Mesenchymal stem cell (in vitro differentiated cells and primary cell): Measurements from ENCODE around the gene MPRIP.
A peak's percentile ranks its signal among the peaks of the same experiment; 100 is the strongest.

Source experiments
- DNase-seq: peaks from one replicate; pipeline ENCODE4 v3.0.0-alpha.2; 2013
- H2AFZ ChIP-seq: one replicate; pipeline ENCODE4 v1.6.1; 2013; ENCODE audit warnings: low read depth, mild to moderate bottlenecking, control low read depth, inconsistent platforms, low read length, moderate library complexity
- H2AK5ac ChIP-seq: 2 replicates; pipeline ENCODE4 v1.6.1; 2013; ENCODE audit warnings: low read length, moderate library complexity, mild to moderate bottlenecking, inconsistent platforms; ENCODE audit not compliant: severe bottlenecking
- H2BK120ac ChIP-seq: one replicate; pipeline ENCODE4 v1.6.1; 2013; ENCODE audit warnings: low read depth, mild to moderate bottlenecking, inconsistent platforms, low read length, moderate library complexity
- H2BK12ac ChIP-seq, 2 experiments: one replicate each; pipeline ENCODE4 v1.6.1; 2013; ENCODE audit warnings: inconsistent platforms in 2 of 2, low read length in 2 of 2, mild to moderate bottlenecking in 2 of 2, moderate library complexity in 2 of 2, control low read depth in 1 of 2
- H2BK15ac ChIP-seq: one replicate; pipeline ENCODE4 v1.6.1; 2013; ENCODE audit warnings: mild to moderate bottlenecking, low read depth, inconsistent platforms; ENCODE audit not compliant: poor library complexity, severe bottlenecking
- H2BK5ac ChIP-seq: 2 replicates; pipeline ENCODE4 v1.6.1; 2013; ENCODE audit warnings: low read depth, mild to moderate bottlenecking, low read length, control low read depth, inconsistent platforms; ENCODE audit not compliant: poor library complexity, severe bottlenecking
- H3K14ac ChIP-seq, 2 experiments: one replicate each; pipeline ENCODE4 v1.6.1; 2013; ENCODE audit warnings: inconsistent platforms in 2 of 2, low read length in 2 of 2, control low read depth in 1 of 2, mild to moderate bottlenecking in 1 of 2, moderate library complexity in 1 of 2
- H3K18ac ChIP-seq, 2 experiments: one replicate each; pipeline ENCODE4 v1.6.1; 2013; ENCODE audit warnings: inconsistent platforms in 2 of 2, low read length in 2 of 2, control low read depth in 1 of 2, low read depth in 1 of 2, mild to moderate bottlenecking in 1 of 2
- H3K23ac ChIP-seq, 2 experiments: one replicate each; pipeline ENCODE4 v1.6.1; 2013; ENCODE audit warnings: inconsistent platforms in 2 of 2, low read length in 2 of 2, mild to moderate bottlenecking in 2 of 2, moderate library complexity in 2 of 2, control low read depth in 1 of 2
- H3K27ac ChIP-seq: 2 replicates; pipeline ENCODE4 v1.5.1; 2013; ENCODE audit warnings: mild to moderate bottlenecking, moderate library complexity, low read length, control low read depth, inconsistent platforms; ENCODE audit not compliant: poor library complexity, severe bottlenecking
- H3K27me3 ChIP-seq, 2 experiments: 2 replicates each; pipeline versions ENCODE4 v1.6.1 to v1.7.0; 2013; ENCODE audit warnings: low read length in 2 of 2, mild to moderate bottlenecking in 2 of 2, moderate library complexity in 2 of 2, control low read depth in 1 of 2, inconsistent platforms in 1 of 2; ENCODE audit not compliant: control insufficient read depth in 1 of 2, insufficient read depth in 1 of 2
- H3K36me3 ChIP-seq, 2 experiments: 2 replicates each; pipeline versions ENCODE4 v1.6.1 to v1.7.0; 2013; ENCODE audit warnings: low read length in 2 of 2, control low read depth in 1 of 2, inconsistent platforms in 1 of 2, low read depth in 1 of 2, mild to moderate bottlenecking in 1 of 2; ENCODE audit not compliant: insufficient read depth in 2 of 2, control insufficient read depth in 1 of 2
- H3K4ac ChIP-seq, 2 experiments: one replicate each; pipeline ENCODE4 v1.6.1; 2013; ENCODE audit warnings: inconsistent platforms in 2 of 2, low read length in 2 of 2, mild to moderate bottlenecking in 2 of 2, moderate library complexity in 2 of 2, control low read depth in 1 of 2, low read depth in 1 of 2
- H3K4me1 ChIP-seq: 2 replicates; pipeline ENCODE4 v1.6.1; 2013; ENCODE audit warnings: low read depth, low read length, control low read depth; ENCODE audit not compliant: control insufficient read depth, insufficient read depth
- H3K4me2 ChIP-seq: 2 replicates; pipeline ENCODE4 v1.6.1; 2013; ENCODE audit warnings: low read length, mild to moderate bottlenecking, inconsistent platforms; ENCODE audit not compliant: poor library complexity, severe bottlenecking
- H3K4me3 ChIP-seq, 2 experiments: 2 replicates each; pipeline versions ENCODE4 v1.5.1 to v1.7.0; 2013; ENCODE audit warnings: low read length in 2 of 2, mild to moderate bottlenecking in 2 of 2, control low read depth in 1 of 2, low read depth in 1 of 2; ENCODE audit not compliant: insufficient read depth in 1 of 2
- H3K79me1 ChIP-seq: replicated peaks from 2 replicates; pipeline ENCODE4 v1.6.1; 2013; ENCODE audit warnings: mild to moderate bottlenecking, control low read depth, low read length, inconsistent platforms; ENCODE audit not compliant: poor library complexity, severe bottlenecking
- H3K9ac ChIP-seq: 2 replicates; pipeline ENCODE4 v1.7.0; 2013; ENCODE audit warnings: mild to moderate bottlenecking, low read length, moderate library complexity
- H3K9me3 ChIP-seq: 2 replicates; pipeline ENCODE4 v1.7.0; 2013; ENCODE audit warnings: mild to moderate bottlenecking, low read length; ENCODE audit not compliant: control insufficient read depth
- H4K8ac ChIP-seq: one replicate; pipeline ENCODE4 v1.6.1; 2013; ENCODE audit warnings: inconsistent platforms, mild to moderate bottlenecking, low read length, moderate library complexity
- H4K91ac ChIP-seq: one replicate; pipeline ENCODE4 v1.6.1; 2013; ENCODE audit warnings: mild to moderate bottlenecking, low read length, inconsistent platforms
- WGBS: methylation state at CpG from one replicate; pipeline ENCODE4 v1.1.7; 2013; ENCODE audit warnings: mixed read lengths; 5-methylcytosine and 5-hydroxymethylcytosine counted together

MPRIP gene

DNA sequence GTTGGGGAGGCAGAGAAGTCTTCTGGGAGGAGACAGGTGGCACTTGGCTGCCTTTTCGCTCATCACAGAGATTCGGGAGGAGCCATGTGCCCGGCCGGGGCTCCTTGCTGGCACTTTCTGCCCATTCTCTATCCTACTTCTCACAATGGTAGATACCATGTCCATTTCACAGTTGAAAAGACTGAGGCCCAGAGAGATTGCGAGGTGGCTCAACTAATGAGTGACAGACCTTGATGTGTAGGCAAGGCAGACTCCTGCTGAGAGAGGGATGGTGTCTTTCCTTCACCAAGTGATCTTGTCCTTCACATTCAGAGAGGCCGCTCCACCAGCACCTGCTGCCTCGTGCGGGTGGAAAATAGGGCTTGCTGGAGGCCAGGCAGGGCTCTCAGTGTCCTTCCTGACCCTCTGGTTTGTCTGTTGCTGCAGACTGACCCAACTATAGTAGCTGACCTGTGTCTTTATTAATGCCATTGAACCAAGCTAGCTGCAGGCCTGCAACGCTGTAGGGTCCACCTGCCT, 42.1 kb downstream of the MPRIP start:
- no peak overlapping the region for H4K91ac ChIP-seq
- peaks cover 2% of the 10 kb centered on the region for H3K4me1 ChIP-seq
- H2BK120ac ChIP-seq, result no peak overlapping the region
- H3K4me2 ChIP-seq, result no peak overlapping the region
- WGBS, result 90% methylated on average over 4 of the region's 9 CpGs
- no peak overlapping the region for H2AK5ac ChIP-seq
- no peak overlapping the region for H2AFZ ChIP-seq
- H4K8ac ChIP-seq, result no peak overlapping the region
- peak overlapping the region in 1 of 2 experiments; percentile 89 for H3K23ac ChIP-seq
- H3K14ac ChIP-seq, result no peak overlapping the region
- H3K27ac ChIP-seq, result no peak overlapping the region
- no peak overlapping the region for H3K9ac ChIP-seq
- no peak overlapping the region for H2BK15ac ChIP-seq
- H2BK12ac ChIP-seq, result no peak overlapping the region
- no peak overlapping the region for H3K18ac ChIP-seq
- peaks cover 65% of the 10 kb centered on the region for H3K79me1 ChIP-seq
- H2BK5ac ChIP-seq, result no peak overlapping the region
- H3K4ac ChIP-seq, result no peak overlapping the region
- no peaks in the 10 kb centered on the region for H3K9me3 ChIP-seq
- H3K36me3 ChIP-seq, result peaks cover 45 to 55% of the 10 kb centered on the region in 2 experiments
- H3K27me3 ChIP-seq, result no peaks in the 10 kb centered on the region
- H3K4me3 ChIP-seq, result no peak overlapping the region
- no peak for DNase-seq

DNA sequence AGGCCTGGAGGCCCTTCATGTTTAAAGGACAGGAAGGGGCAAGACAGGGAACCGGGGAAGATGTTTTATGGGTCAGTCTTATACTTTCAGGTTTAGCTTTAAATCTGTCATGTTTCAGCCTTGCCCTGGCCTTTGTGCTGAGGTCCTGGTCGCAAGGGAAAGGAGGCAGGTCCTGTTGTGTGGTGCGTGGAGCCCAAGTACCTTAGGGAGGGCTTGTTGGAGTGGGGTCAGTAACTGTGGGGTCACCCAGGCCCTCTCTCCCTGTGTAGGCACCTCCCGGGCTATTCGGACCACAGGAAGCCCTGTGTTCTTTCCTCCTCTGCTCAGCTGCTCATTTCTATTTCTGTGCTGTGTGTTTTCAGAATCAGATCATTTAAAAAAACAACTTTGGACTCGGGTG, 42.7 kb downstream of the MPRIP start:
- no peak overlapping the region for H2BK12ac ChIP-seq
- no peak overlapping the region for H2AK5ac ChIP-seq
- H3K27ac ChIP-seq, result no peak overlapping the region
- no peak overlapping the region for H3K18ac ChIP-seq
- WGBS, result 69% methylated on average over 4 of the region's 6 CpGs
- H3K9ac ChIP-seq, result no peak overlapping the region
- H3K4me3 ChIP-seq, result no peak overlapping the region
- H2BK15ac ChIP-seq, result no peak overlapping the region
- no peak overlapping the region for H2AFZ ChIP-seq
- peaks cover 2% of the 10 kb centered on the region for H3K4me1 ChIP-seq
- no peak overlapping the region for H3K4ac ChIP-seq
- no peak overlapping the region for H2BK120ac ChIP-seq
- H3K14ac ChIP-seq, result no peak overlapping the region
- no peak overlapping the region for H4K8ac ChIP-seq
- no peaks in the 10 kb centered on the region for H3K9me3 ChIP-seq
- no peak overlapping the region for H3K4me2 ChIP-seq
- H3K23ac ChIP-seq, result no peak overlapping the region
- DNase-seq, result no peak
- H3K27me3 ChIP-seq, result no peaks in the 10 kb centered on the region
- H3K36me3 ChIP-seq, result peaks cover 47 to 53% of the 10 kb centered on the region in 2 experiments
- H2BK5ac ChIP-seq, result no peak overlapping the region
- H3K79me1 ChIP-seq, result peaks cover 62% of the 10 kb centered on the region
- no peak overlapping the region for H4K91ac ChIP-seq

DNA sequence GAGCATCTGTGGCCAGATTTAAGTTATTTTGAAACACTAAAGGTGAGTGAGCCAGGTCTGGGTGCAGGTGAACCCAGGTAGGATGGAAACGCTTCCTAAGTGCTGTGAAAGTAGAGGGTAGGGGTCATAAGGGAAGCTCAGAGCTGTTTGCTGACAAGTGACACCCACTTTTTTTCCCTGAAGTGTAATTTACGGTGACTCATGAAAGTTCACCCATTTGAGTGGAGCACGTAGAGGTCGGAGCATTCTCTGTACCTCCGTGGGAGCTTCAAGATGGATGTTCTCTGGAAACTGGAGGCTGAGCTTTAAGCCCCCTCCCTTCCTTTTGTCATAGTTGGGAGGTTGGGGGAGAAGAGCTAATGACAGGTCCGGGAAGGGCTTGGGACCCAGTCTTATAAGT, 44.3 kb downstream of the MPRIP start:
- Histone ChIP-seq H2BK5ac (no peak overlapping the region), H3K36me3 (peaks cover 56 to 62% of the 10 kb centered on the region in 2 experiments), H4K8ac (no peak overlapping the region), H3K9ac (no peak overlapping the region), H3K18ac (no peak overlapping the region), H3K4ac (no peak overlapping the region), H2AK5ac (no peak overlapping the region), H3K23ac (no peak overlapping the region), H3K27me3 (no peaks in the 10 kb centered on the region), H2AFZ (no peak overlapping the region), H2BK120ac (no peak overlapping the region), H4K91ac (no peak overlapping the region), H3K79me1 (peaks cover 69% of the 10 kb centered on the region), H2BK15ac (no peak overlapping the region), H3K4me3 (no peak overlapping the region), H3K4me2 (no peak overlapping the region), H2BK12ac (no peak overlapping the region), H3K27ac (no peak overlapping the region), H3K4me1 (no peaks in the 10 kb centered on the region), H3K14ac (no peak overlapping the region), H3K9me3 (no peaks in the 10 kb centered on the region)
- 94% methylated on average over 6 of the region's 6 CpGs for WGBS
- no peak for DNase-seq

DNA sequence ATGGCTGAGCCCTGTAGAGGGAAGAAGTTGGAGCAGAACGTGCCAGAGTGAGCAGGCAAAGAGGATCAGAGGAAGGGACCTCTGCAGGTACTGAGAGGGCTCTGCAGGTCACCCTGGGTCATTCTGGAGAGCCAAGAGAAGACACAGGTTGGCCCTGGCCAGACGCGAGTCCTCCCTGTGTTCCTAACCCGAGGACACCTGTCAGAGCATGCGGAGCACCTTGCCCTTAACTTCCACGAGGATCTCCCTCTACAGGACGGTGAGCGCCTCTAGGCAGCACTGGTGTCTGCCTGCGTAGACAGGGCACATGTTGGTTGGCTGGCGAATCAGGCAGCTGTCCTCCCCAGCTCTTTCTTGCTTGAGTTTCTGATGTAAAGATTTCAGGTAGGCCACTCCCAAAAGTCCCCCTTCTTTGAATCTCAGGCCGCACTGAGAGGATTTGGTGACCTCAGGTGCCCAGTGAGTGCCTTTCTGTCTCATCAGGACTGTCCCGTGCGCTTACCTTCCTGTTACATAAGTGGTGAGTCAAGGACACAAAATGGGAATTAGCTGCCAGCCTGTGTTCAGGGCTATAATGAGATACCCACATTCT, 45.3 kb downstream of the MPRIP start:
- Histone ChIP-seq H3K27ac (no peak overlapping the region), H3K9ac (no peak overlapping the region), H3K9me3 (no peaks in the 10 kb centered on the region), H3K36me3 (peaks cover 65 to 71% of the 10 kb centered on the region in 2 experiments), H4K91ac (no peak overlapping the region), H2BK5ac (no peak overlapping the region), H3K4me3 (no peak overlapping the region), H2BK12ac (no peak overlapping the region), H4K8ac (no peak overlapping the region), H3K4me2 (no peak overlapping the region), H3K4ac (no peak overlapping the region), H3K23ac (no peak overlapping the region), H3K18ac (no peak overlapping the region), H3K79me1 (peaks cover 73% of the 10 kb centered on the region), H3K27me3 (no peaks in the 10 kb centered on the region), H3K14ac (no peak overlapping the region), H2AFZ (no peak overlapping the region), H2BK120ac (no peak overlapping the region), H2BK15ac (no peak overlapping the region), H2AK5ac (no peak overlapping the region), H3K4me1 (peaks cover 5% of the 10 kb centered on the region)
- WGBS, result 92% methylated on average over 13 of the region's 13 CpGs
- no peak for DNase-seq
